GM19395 (cell line): ENCODE measurements around the gene DTD1.

ENCODE experiments used
- ATAC-seq: cut with Tn5 transposase; IDR thresholded peaks from one replicate; pipeline ENCODE4 v1.9.1; 2021; ENCODE audit warnings: mild to moderate bottlenecking, moderate library complexity; ENCODE audit not compliant: unreplicated experiment

Gene DTD1, protein sequence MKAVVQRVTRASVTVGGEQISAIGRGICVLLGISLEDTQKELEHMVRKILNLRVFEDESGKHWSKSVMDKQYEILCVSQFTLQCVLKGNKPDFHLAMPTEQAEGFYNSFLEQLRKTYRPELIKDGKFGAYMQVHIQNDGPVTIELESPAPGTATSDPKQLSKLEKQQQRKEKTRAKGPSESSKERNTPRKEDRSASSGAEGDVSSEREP

DNA sequence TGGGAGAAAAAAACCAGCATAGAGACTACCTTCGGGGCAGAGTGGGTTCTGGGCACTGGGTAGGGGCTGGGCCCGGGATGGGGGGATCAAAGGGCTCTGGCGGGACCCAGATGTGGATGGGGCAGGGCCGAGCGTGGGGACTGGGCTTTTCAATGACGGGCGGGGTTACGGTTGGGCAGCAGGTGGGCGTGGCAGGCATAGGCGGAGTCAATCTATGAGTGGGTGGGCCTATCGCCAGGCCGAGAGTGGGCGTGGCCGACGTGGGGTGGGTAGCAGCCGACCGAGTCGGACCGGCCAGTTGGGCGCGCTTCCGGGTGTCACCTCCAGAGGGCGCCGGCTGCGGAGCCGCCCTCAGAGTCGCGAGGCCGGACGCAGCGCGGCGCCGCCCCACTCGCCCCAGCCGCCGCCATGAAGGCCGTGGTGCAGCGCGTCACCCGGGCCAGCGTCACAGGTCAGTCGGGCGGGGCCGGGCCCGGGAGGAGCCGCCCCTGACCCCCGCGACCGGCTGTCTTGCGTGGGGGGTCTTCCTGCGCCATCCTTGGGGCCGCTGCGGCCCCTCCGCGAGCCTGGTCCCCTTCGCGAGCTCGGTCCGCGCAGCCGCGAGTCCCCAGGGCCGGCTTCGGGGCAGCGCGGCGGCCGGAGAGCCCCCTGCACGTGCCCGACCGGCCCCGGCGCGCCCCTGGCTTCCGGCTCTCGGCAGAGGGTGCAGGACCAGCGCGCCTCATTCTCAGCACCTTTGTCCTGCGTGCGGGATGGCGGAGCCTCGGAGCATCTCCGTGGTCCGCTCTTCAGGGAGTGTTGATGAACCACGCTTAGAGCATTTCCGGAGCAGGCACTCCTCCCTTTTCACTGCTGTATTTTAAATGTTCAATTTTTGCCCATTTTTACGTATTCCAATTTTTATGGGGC, at the start of gene DTD1:
Gene DTD1 (plus strand): TSS at position 390 of the 909 bp plus-strand sequence. CDS start 19 bp downstream, at position 409.
- peak; percentile 94 for ATAC-seq

DNA sequence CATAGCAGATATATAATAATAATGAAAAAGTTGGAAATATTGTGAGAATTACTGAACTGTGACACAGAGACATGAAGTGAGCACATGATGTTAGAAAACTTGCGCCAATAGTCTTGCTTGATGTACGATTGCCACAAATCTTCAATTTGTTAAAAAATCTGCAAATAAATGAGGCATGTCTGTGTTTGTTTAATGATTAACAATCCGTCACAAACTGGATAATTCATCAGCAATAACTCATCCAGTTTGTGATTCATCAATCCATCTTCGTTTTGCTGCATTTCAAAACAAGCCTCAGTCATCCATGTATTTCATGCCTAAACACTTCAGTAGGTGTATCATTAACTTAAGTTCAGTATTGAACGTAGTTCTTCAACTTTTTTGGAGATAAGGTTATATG, 46.1 kb upstream of the DTD1 start:
- ATAC-seq = no peak

DNA sequence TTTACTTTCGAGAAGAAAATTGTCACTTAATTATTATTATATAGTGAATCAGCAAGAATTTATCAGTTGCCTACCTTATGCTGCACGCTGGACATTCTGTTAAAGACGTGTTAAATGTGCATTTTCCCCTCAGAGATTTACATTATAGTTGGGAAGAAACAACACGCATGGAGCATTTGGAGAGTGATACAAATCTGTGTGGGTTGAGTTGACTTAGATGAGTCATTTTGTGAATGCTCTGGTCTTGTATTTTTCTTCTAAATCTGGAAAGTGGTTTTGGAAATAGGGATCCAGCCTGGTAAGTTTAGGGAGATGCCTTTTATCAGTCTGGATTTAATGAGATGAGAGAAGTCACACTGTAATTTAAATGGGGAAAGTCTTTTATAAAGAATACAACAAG, 44.6 kb upstream of the DTD1 start:
- no peak for ATAC-seq

DNA sequence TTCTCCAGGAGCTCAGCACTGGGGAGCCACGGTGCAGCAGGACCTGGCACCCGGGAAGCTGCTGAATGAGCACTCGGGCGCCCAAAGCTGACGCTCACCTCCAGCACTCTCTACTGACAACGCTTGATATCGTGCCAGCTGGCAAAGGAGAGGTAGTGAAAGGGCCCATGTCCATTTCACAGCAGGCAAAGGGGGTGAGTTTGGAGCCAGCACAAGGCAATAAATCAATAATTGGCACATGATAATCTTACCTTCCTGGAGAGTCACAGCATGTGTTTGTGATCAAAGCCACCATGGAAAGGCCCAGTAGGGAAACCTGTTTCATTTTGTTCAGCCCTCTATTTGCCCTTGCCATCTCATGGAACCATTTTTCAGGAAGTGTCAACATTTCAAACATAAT, 43.9 kb upstream of the DTD1 start:
- no peak for ATAC-seq

DNA sequence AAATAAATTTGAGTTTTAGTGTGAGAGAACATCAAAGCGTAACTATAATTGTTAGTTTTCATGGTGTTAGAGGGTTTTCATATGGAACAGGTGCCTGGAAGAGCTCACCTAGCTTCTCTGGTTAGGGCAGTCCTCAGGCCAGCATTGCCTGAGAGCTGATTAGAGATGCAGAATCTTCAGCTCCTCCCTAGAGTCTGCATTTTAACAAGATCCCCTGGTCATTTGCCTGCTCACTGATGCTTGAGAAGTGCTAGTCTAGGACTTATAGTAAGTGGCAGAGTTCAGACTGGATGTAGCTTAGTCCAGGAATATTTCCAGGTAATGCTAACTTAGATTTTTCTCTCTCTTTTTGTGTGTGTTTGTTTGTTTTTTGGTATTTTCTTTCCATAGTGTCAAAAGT, 42.3 kb upstream of the DTD1 start:
- no peak for ATAC-seq

DNA sequence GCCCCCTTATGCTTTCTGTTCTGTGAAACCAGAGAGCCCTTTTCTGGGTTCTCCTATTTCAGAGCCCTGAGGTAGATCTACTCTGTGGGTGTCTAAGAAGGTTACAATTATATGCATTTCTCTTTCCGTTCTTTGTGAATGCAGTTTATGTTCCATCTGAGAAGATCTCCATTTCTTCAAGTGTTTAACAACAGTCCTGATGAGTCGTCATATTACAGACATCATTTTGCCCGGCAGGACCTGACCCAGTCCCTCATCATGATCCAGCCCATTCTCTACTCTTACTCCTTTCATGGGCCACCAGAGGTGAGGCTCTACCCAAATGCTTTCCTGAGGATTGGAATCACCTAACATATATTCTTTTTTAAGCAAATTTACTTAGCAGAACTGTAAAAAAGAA, 39.4 kb upstream of the DTD1 start:
- no peak for ATAC-seq

DNA sequence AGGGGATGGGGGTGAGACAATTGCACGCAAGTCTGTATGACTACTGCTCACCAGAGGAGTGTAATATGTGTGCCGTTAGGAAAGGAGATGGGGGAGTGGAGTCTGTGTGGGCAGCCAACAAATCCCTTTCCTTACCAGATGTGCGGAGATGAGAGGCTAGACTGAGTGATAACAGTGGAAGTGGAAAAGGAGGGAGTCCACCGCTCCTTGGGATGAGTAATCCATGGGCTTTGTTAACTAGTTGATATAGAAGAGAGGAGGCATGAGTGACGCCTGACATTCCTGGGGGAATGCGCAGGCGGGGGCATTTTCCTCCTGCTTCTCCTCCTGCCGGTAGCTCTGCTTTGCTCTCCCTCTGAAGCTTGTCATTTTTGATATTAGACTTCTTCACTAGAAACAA, 34.1 kb upstream of the DTD1 start:
- no peak for ATAC-seq

DNA sequence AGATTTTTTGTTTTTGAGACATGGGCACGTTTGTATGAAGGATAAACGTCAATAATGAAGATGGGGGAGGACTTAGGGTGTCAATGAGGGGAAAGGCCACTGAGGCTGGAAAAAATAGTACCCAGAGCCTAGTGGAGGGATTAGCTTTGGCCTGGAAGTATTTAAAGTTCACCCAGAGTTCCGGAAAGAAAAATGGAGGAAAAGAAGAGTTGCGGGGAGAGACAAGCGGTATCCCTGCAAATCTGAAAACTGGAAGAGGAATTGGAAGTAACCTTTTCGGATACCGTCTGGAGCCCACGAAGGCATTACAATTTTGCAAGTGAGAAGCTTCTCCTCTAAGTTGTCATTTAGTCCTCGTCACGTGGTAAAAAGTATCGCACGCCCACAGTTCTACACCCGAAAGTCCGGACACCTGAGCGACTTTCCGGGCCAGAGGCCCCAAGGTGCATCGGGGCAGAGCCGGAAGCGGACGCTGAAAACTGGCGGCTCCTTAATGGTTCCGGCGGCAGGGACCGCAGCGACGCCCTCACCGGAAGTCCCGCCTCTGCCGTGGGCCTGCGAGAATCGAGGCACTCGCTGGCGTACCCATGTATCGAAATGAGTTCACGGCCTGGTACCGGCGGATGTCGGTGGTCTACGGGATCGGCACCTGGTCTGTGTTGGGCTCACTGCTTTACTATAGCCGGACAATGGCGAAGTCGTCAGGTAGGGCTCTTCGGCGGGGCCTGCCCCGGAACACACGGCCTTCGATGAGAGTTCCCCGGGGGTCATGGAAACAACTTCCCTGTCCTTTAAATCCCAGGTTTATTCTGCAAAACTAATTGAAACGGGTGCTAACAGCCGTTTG, 20.7 kb upstream of the DTD1 start, which contains the start of gene SMIM26:
Gene SMIM26 (plus strand): TSS at position 541 of the 847 bp plus-strand sequence. CDS start 47 bp downstream, at position 588.
- peak; percentile 97 for ATAC-seq

DNA sequence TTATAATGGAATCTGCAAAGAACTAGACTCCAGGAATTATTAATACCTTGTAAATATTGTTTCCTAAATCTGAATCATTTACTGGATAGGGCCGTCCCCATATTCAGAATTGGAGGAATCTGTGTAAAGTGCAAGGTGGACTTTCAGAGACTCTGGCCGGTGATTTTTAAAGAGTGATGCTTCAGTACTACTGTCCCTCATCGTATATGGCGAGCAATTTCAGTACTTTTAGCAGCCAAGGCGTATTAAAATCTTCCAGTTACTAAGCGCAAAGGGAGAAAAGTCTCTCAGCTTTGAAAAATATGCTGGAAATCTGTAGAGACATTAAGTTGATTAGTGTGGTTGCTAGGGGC, 20.1 kb upstream of the DTD1 start:
- ATAC-seq = peak; percentile 23

DNA sequence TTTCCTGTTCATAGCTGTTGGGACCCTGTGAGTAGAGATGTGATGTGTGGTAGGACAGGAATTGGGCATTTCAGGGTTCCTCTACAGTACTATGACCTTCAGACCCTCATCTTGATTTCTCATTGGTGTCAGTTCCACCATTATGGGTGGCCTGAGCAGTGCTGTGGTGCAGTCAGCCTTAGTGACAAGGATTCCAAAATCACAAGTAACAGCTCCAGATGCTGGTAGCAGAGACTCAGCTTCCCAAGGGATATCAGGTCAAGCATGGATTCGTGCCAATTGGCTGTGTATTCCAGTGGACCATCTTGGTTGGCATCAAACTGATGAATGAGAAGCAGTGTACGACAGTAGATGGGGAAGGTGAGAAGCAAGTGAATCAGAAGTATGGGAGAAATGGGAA, 16.8 kb upstream of the DTD1 start:
- no peak for ATAC-seq

DNA sequence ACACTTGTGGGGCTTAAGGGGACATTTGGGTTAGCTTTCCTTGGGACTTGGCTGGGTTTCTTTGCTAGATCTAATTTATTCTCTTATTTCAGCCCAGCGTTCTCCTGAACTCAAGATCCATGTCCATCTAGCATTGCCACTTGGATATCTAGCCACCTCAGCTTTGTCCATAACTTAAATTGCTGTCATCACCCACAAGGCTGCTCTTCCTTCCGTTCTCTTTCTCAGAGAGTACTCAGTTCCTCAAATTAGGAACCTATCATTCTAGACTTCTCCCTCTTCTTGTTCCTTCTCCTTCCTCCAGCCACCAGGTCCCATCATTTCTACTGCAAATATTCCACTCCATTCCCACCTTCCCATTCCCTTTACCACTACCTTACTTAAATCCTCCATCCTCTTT, 16.3 kb upstream of the DTD1 start:
- ATAC-seq = no peak

DNA sequence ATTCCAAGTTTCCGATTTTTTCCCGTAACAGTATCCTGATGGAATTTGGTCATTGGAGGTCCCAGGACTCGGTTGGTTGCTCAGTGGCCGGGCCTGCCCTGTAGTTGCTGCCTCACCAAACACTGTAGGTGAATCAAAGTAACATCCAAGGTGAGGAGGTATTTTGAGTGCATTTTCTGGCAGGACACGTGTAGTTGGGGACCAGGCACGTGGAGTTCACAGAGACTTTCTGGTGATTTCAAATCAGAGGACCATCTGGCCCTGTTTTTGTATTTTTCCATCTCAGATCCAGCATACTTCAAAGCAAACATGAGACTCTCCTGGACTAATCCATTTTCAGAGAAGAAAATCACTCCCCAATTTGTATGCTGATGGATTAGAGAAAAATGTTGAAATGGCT, 9.9 kb upstream of the DTD1 start:
- no peak for ATAC-seq

DNA sequence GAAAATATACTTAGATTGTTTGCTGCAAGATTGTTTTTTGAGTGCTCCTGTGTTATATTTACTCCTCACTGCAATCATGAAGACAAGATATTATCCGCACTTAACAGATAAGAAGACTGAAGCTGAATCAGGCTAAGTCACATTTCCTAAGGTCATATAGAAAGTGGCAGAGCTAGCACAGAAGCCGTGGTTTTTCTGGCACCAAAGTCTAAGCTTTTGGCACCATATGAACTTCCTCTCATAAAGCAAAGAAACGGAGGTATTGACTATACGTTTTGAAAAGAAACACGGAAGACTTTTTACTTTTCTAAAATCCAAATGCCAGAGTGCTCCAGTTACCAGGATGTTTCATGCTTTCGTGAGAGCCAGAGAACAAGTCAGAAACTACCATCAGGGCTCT, 9.3 kb upstream of the DTD1 start:
- ATAC-seq = no peak

DNA sequence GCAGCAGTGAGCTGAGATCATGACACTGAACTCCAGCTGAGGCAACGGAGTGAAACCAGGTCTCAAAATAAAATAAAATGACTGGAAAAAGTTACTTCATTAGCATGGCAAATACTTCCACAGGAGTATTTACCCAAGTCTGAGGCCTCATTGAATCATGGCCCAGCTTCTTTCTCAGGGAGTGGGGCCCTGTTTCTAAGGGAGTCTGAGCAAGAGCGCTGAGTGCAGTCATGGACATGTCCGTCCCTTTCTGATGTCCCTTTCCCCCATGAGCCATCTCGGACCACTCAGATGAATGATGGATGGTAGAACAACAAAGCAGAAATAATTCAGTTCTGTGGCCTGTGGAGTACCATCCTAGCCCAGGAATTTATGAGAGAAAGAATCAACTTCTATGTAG, 7.8 kb upstream of the DTD1 start:
- no peak for ATAC-seq

DNA sequence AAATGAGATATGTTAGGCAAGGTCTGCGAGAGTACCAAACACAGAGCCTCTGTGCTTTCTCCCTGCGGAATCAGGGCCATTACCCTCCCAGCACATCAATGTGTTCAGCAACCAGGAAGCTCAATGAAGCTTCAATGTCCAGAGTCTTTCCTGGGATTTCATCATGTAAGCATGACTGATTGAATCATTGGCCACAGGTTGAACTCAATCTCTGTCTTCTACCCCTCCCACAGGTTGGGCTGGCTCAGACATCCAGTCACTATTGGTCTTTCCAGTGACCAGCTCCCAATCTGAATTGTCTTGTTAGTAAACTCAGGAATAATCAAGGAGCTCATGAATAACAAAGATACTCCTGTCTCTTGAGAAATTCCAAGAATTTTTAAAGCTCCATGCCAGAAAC, 2.7 kb upstream of the DTD1 start:
- ATAC-seq = no peak

DNA sequence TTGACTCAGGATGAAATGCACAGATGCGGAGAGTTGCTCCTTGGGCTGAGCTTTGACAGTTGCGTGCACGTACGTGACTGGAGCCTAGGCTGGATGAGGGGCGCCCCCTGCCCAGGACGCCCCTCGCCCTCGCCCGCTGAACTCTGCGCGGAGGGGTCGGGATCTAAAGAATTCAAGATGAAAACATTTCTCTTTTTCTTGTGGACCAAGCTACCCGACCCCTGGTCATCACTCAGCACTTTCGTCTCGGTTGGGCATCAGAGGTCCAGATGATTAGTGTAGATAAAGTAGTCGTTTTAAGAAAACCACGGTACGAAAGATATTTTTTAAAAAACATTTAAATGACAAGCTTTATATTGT, 700 bp downstream of the DTD1 start:
- ATAC-seq = peak; percentile 16

DNA sequence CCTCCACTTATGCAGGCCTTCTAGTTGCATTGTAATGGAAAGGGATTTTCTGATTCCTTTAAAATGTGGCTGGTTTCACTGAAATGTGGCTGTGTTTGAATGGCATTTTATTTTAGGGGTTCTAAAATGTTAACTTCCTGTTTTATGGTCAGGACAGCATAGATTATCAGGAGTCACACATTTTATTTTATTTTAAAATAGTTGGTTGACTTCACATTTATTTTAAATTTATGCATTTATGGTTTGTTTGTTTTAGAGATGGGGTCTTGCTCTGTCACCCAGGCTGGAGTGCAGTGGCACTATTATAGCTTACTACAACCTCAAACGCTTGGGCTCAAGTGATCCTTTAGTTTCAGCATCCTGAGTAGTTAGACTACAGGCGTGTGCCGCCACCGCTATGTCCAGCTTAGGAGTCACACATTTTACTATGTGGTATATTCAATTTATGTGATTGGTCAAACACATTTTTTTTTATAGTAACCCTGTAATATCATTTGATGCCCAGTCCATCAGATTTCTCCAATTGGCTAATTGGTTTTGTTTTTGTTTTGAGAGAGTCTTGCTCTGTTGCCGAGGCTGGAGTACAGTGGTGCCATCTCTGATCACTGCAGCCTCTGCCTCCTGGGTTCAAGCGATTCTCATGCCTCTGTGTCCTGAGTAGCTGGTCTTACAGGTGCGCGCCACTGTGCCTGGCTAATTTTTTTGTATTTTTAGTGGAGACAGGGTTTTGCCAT, 2.3 kb downstream of the DTD1 start:
- ATAC-seq = no peak

DNA sequence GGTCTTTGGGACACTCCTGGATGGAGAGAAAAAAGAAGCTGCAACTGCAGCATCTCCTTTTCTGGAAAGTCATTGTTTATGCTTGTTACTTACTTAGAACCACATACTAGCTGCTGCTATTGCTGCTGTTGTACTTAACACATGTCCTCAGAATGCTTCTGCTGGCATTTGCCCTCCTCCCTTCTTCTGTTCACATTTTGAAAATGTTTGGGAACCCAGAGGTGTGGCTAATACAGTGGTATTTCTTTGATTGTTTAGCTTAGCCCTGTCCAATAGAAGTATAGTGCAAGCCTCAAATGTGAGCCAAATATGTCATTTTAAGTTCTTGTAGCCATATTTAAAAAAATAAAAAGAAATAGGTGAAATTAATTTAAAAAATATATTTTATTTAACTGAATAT, 8.4 kb downstream of the DTD1 start:
- no peak for ATAC-seq

DNA sequence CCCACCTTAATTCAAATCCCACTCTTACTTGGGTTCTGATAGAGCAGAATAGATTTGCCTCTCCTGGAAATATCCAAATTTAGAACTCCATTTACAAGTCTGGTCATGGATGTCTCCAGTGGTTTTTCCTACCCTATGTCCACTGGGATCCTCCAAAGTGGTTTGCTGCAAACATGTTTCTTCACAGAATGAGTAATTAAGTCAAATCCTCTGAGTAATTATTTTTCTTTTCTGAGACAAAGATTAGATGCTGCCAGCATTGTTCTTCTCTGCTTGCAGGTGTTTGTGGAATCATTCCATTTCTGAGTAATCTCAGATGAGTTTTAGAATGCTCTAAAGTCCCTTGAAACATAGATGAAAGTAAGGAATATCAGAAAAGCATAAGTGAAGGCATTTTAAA, 21.9 kb downstream of the DTD1 start:
- ATAC-seq = no peak

DNA sequence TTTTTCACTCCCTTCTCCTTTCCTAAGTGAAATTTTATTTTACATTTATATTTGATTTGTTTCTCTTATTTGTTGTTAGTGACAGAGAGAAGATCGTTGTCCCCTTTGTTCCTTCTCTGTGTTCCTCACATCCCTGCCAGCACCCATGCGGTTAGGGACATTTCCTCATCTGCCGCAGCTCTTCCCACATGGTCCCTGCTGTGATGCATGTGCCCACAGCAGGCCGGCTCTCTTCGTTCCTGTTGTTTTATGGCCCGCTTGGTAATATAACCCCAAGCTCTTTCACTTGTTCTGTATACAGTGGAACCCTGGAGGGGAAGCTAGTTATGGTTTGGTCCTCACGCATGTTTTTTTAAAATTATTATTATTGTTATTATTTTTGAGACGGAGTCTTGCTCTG, 23.6 kb downstream of the DTD1 start:
- no peak for ATAC-seq

DNA sequence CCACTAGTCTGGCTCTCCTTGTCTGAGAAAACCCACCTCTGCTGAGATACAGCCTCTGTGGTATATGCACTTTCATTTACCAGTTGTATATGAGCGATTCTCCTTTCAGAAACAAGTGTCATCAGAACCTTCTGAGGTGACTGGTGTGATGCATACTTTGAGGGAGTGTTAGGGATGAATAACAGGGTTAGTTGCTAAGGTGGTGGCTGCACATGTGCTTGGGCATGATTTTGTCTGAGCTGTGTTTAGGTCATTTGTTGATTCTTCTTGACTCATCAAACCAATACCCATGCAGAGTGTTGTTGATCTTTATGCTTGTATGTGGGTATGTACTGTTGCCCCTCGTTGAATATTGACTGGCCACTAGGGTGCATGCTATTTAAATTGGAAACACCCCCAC, 25.7 kb downstream of the DTD1 start:
- ATAC-seq = no peak
